Tibial nerve (tissue), 4 donors: ENCODE measurements around the gene IFNAR1.

ENCODE experiments used
- EP300 ChIP-seq, 2 donors: sonication (generic); formaldehyde crosslinking; IDR thresholded peaks; one replicate each; pipeline ENCODE4 v1.6.1; 2017; ENCODE audit warnings: antibody characterized with exemption in 2 of 2, mild to moderate bottlenecking in 1 of 2
- POLR2A ChIP-seq, 2 donors: fragments of 450-650 bp; IDR thresholded peaks; one replicate each; pipeline ENCODE4 v1.6.1; 2017; ENCODE audit warnings: antibody characterized with exemption in 2 of 2, mild to moderate bottlenecking in 2 of 2, moderate library complexity in 2 of 2
- TF ChIP-seq, protein P1 (sequence below), 5 experiments: fragments of 200-600 bp in 3 of 5; fragments of 450-650 bp in 2 of 5; sonication (generic) in 3 of 5; IDR thresholded peaks; one replicate each; pipeline ENCODE4 v1.5.1; 2016 to 2019; ENCODE audit warnings: antibody characterized with exemption in 5 of 5, mild to moderate bottlenecking in 3 of 5, moderate library complexity in 2 of 5

DNA sequence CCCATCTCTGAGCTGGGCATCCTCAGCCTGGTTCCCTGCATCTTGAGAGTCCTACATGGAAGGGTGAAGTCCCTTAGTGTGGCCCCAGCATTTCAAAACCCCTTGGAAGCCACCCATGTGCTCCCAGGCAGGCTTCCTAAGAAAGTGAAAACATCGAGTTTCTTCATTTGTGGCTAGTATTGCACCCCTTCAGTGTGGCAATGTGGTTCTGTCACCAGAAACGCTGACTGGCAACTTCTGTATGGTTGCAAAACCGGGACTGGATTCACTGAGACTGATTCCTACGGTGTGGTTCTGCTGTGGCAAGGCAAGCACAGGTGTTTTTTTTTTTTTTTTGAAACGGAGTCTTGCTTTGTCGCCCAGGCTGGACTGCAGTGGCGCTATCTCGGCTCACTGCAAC is 69.5 kb downstream of the IFNAR1 start:
- TF ChIP-seq, protein P1, sequence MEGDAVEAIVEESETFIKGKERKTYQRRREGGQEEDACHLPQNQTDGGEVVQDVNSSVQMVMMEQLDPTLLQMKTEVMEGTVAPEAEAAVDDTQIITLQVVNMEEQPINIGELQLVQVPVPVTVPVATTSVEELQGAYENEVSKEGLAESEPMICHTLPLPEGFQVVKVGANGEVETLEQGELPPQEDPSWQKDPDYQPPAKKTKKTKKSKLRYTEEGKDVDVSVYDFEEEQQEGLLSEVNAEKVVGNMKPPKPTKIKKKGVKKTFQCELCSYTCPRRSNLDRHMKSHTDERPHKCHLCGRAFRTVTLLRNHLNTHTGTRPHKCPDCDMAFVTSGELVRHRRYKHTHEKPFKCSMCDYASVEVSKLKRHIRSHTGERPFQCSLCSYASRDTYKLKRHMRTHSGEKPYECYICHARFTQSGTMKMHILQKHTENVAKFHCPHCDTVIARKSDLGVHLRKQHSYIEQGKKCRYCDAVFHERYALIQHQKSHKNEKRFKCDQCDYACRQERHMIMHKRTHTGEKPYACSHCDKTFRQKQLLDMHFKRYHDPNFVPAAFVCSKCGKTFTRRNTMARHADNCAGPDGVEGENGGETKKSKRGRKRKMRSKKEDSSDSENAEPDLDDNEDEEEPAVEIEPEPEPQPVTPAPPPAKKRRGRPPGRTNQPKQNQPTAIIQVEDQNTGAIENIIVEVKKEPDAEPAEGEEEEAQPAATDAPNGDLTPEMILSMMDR (IDR thresholded peaks at IDR 0.05) = no peak
- no peak for TF ChIP-seq POLR2A (IDR thresholded peaks at IDR 0.05)
- TF ChIP-seq EP300 (IDR thresholded peaks at IDR 0.05) = peak in 1 of 2 donors; percentile 94
